ENCODE results near the gene MYBPHL. TPM values are rescaled to one million over a fixed set of nuclear protein-coding genes. Genes with fewer than 3 reads are reported as not detected.

Gene MYBPHL
- total RNA-seq, 1 donor from 2014 or later: not detected

- Histone ChIP-seq H3K4me3 (peak within 1 kb of the TSS; percentile 66 to 84), H3K27ac (peak within 1 kb of the TSS; percentile 84 to 91), H3K27me3 (no peaks in the 10 kb centered on the region), H3K9me3 (no peaks in the 10 kb centered on the region), H3K36me3 (no peaks in the 10 kb centered on the region), H3K4me1 (peaks cover 0 to 13% of the 10 kb centered on the region in 2 donors)
- peak; percentile 84 to 97 for DNase-seq (ENCODE audit: low spot score in 2 of 2)
- TF ChIP-seq CTCF (IDR thresholded peaks at IDR 0.05): peak; percentile 45 to 65 (median 64)
- intact Hi-C loops (cut with DNase I): loop anchor here (1.0 to 5.0 kb wide), 4 partner anchors 59 to 199 kb away; partner anchors contain the start of genes ATXN7L2 and PSMA5
Observed at GRCh38 chr1:109282952-109283747, 23.7 kb downstream of the MYBPHL start, which contains the start of gene PSRC1. Gene PSRC1 (minus strand): TSS chr1:109283145.

GRCh38 chr1:109282497-109282951, 24.3 kb downstream of the MYBPHL start:
- Histone ChIP-seq H3K9me3 (no peaks in the 10 kb centered on the region), H3K27me3 (no peaks in the 10 kb centered on the region), H3K36me3 (no peaks in the 10 kb centered on the region), H3K27ac (peak overlapping the region; percentile 84 to 91), H3K4me3 (peak overlapping the region; percentile 66 to 84), H3K4me1 (peaks cover 0 to 13% of the 10 kb centered on the region in 2 donors)
- TF ChIP-seq CTCF (IDR thresholded peaks at IDR 0.05): no peak
- no peak for DNase-seq (ENCODE audit: low spot score in 2 of 2)
- intact Hi-C loops (cut with DNase I): loop anchor here (5.0 kb wide), 2 partner anchors 60 to 200 kb away; partner anchors contain the start of gene ATXN7L2

GRCh38 chr1:109281680-109282496, 24.9 kb downstream of the MYBPHL start:
- peaks cover 0 to 15% of the 10 kb centered on the region in 2 donors for H3K4me1 ChIP-seq

DNA sequence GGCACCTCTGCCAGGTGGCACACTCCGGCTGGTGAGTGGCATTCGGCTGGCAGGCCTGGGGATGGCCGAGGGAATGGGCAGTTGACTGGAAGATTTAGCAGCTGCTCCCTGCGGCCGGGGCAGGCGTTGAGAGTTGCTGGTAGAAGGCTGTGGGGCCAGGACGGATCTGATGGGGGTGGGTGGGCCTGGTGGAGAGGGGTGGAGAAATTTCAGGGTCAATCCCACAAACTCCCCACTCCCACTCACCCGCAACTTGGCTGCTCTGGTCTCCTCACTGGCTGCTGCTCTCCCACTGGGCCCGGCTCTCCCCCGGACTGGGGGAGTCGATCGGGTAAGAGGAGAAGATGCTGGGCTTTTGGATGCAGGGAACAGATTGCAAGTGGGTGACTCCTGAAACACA, 25.9 kb downstream of the MYBPHL start:
- peaks cover 0 to 15% of the 10 kb centered on the region in 2 donors for H3K4me1 ChIP-seq
- TF ChIP-seq CTCF (IDR thresholded peaks at IDR 0.05): no peak
- H3K27me3 ChIP-seq: no peaks in the 10 kb centered on the region
- H3K36me3 ChIP-seq: no peaks in the 10 kb centered on the region
- no peaks in the 10 kb centered on the region for H3K9me3 ChIP-seq
- no peak overlapping the region for H3K4me3 ChIP-seq
- intact Hi-C loops (cut with DNase I): loop anchor here (5.0 kb wide), 2 partner anchors 61 to 201 kb away; partner anchors contain the start of gene ATXN7L2
- no peak overlapping the region for H3K27ac ChIP-seq
- no peak for DNase-seq (ENCODE audit: low spot score in 2 of 2)

More at GRCh38 chr1:109281680-109282496, 24.9 kb downstream of the MYBPHL start:
- TF ChIP-seq CTCF (IDR thresholded peaks at IDR 0.05): no peak
- peak in 1 of 2 donors; percentile 52 for DNase-seq (ENCODE audit: low spot score in 2 of 2)
- intact Hi-C loops (cut with DNase I): loop anchor here (5.0 kb wide), 2 partner anchors 60 to 200 kb away; partner anchors contain the start of gene ATXN7L2
- H3K27me3 ChIP-seq: no peaks in the 10 kb centered on the region
- H3K4me3 ChIP-seq: peak overlapping the region; percentile 66 to 84
- no peaks in the 10 kb centered on the region for H3K9me3 ChIP-seq
- H3K27ac ChIP-seq: peak overlapping the region; percentile 84 to 91
- H3K36me3 ChIP-seq: no peaks in the 10 kb centered on the region

GRCh38 chr1:109279615-109280278, 27.1 kb downstream of the MYBPHL start:
- Histone ChIP-seq H3K4me3 (no peak overlapping the region), H3K27ac (no peak overlapping the region), H3K27me3 (no peaks in the 10 kb centered on the region), H3K36me3 (no peaks in the 10 kb centered on the region), H3K9me3 (no peaks in the 10 kb centered on the region), H3K4me1 (peaks cover 0 to 15% of the 10 kb centered on the region in 2 donors)
- peak in 1 of 2 donors; percentile 18 for DNase-seq (ENCODE audit: low spot score in 2 of 2)
- no peak for TF ChIP-seq CTCF (IDR thresholded peaks at IDR 0.05)
- intact Hi-C loops (cut with DNase I): loop anchor here (5.0 kb wide), 3 partner anchors 63 to 253 kb away; partner anchors contain the start of gene ATXN7L2

Data from ascending aorta (tissue), 2 donors.